ENCODE results near the gene SHC1. TPM values are rescaled to one million over a fixed set of nuclear protein-coding genes. Genes with fewer than 3 reads are reported as not detected.

The SHC1 gene
- polyA plus RNA-seq, 3 donors = 26.7 to 70.6 (median 31.5) TPM

- TF ChIP-seq CTCF (IDR thresholded peaks at IDR 0.05) = no peak
- H3K4me1 Mint-ChIP-seq = peaks cover 37% of the 10 kb centered on the region
Measured at GRCh38 chr1:154960446-154961136, 10.0 kb downstream of the SHC1 start.

GRCh38 chr1:154959426-154959780, 11.1 kb downstream of the SHC1 start:
- H4K20me1 ChIP-seq (ENCODE audit: insufficient read depth, low read length) = peaks cover 34% of the 10 kb centered on the region
- H3K79me2 ChIP-seq (ENCODE audit: insufficient read depth, low read length) = peaks cover 49% of the 10 kb centered on the region
- peaks cover 0 to 3% (median 1%) of the 10 kb centered on the region in 3 donors for H3K27me3 Mint-ChIP-seq (ENCODE audit: low read depth in 3 of 3)
- H3K36me3 ChIP-seq (replicated peaks in 1 of 2; ENCODE audit: control insufficient read depth in 1 of 2, insufficient read depth in 2 of 2, low read length in 2 of 2) = peaks cover 27 to 34% of the 10 kb centered on the region in 2 donors
- WGBS (ENCODE audit: insufficient coverage) = 90% methylated on average over 2 of the region's 7 CpGs
- no peak overlapping the region for H3K27ac ChIP-seq (ENCODE audit: low read depth in 1 of 2, low read length in 2 of 2)
- H3K27ac Mint-ChIP-seq = peak overlapping the region in 3 of 7 donors; percentile 36 to 70 (median 50)
- no peak overlapping the region for H3K4me2 ChIP-seq (replicated peaks; ENCODE audit: extremely low read depth, low read length, poor library complexity, severe bottlenecking)
- intact Hi-C loops (cut with micrococcal nuclease) = no loop called here
- H3K4me1 ChIP-seq (ENCODE audit: control insufficient read depth in 1 of 2, insufficient read depth in 2 of 2, low read length in 2 of 2) = peaks cover 38 to 55% of the 10 kb centered on the region in 2 donors
- no peaks in the 10 kb centered on the region for H3K9me3 ChIP-seq (replicated peaks in 1 of 2; ENCODE audit: control insufficient read depth in 1 of 2, insufficient read depth in 1 of 2, low read length in 2 of 2)
- H2AFZ ChIP-seq (ENCODE audit: insufficient read depth, low read depth, low read length, poor library complexity, severe bottlenecking) = no peak overlapping the region
- no peaks in the 10 kb centered on the region for H3K9me3 Mint-ChIP-seq
- H3K4me3 Mint-ChIP-seq = no peak overlapping the region
- H3K9ac ChIP-seq (ENCODE audit: insufficient read depth, low read length, poor library complexity, severe bottlenecking) = no peak overlapping the region
- TF ChIP-seq CTCF (IDR thresholded peaks at IDR 0.05) = no peak
- H3K27me3 ChIP-seq (ENCODE audit: control insufficient read depth in 2 of 2, insufficient read depth in 2 of 2, low read length in 2 of 2) = no peaks in the 10 kb centered on the region
- H3K4me1 Mint-ChIP-seq = peaks cover 49% of the 10 kb centered on the region
- H3K36me3 Mint-ChIP-seq = peaks cover 18 to 26% of the 10 kb centered on the region in 2 donors
- no peak for DNase-seq
- H3K4me3 ChIP-seq (replicated peaks in 1 of 3; ENCODE audit: low read depth in 2 of 3, low read length in 3 of 3) = no peak overlapping the region

More at GRCh38 chr1:154960446-154961136, 10.0 kb downstream of the SHC1 start:
- peak overlapping the region; percentile 73 to 95 (median 93) for H3K4me3 ChIP-seq (replicated peaks in 1 of 3; ENCODE audit: low read depth in 2 of 3, low read length in 3 of 3)
- H3K27me3 ChIP-seq (ENCODE audit: control insufficient read depth in 2 of 2, insufficient read depth in 2 of 2, low read length in 2 of 2) = no peaks in the 10 kb centered on the region
- H3K9ac ChIP-seq (ENCODE audit: insufficient read depth, low read length, poor library complexity, severe bottlenecking) = peak overlapping the region; percentile 89
- no peaks in the 10 kb centered on the region for H3K9me3 ChIP-seq (replicated peaks in 1 of 2; ENCODE audit: control insufficient read depth in 1 of 2, insufficient read depth in 1 of 2, low read length in 2 of 2)
- peaks cover 26 to 43% of the 10 kb centered on the region in 2 donors for H3K4me1 ChIP-seq (ENCODE audit: control insufficient read depth in 1 of 2, insufficient read depth in 2 of 2, low read length in 2 of 2)
- intact Hi-C loops (cut with micrococcal nuclease) = loop anchor here (5.0 kb wide), 2 partner anchors 42 to 57 kb away; partner anchors contain the start of gene ZBTB7B (in 2 of the 2)
- 20% methylated on average over 1 of the region's 10 CpGs for WGBS (ENCODE audit: insufficient coverage)
- peak overlapping the region; percentile 88 for H2AFZ ChIP-seq (ENCODE audit: insufficient read depth, low read depth, low read length, poor library complexity, severe bottlenecking)
- Mint-ChIP-seq H3K27ac (peak overlapping the region; percentile 73 to 92 (median 84)), H3K27me3 (ENCODE audit: low read depth in 3 of 3) (peaks cover 0 to 4% (median 3%) of the 10 kb centered on the region in 3 donors), H3K9me3 (no peaks in the 10 kb centered on the region), H3K4me3 (peak overlapping the region; percentile 81 to 90), H3K36me3 (peaks cover 29 to 38% of the 10 kb centered on the region in 2 donors)
- H3K4me2 ChIP-seq (replicated peaks; ENCODE audit: extremely low read depth, low read length, poor library complexity, severe bottlenecking) = peak overlapping the region; percentile 93
- peak overlapping the region in 1 of 2 donors; percentile 90 for H3K27ac ChIP-seq (ENCODE audit: low read depth in 1 of 2, low read length in 2 of 2)
- peaks cover 38% of the 10 kb centered on the region for H3K79me2 ChIP-seq (ENCODE audit: insufficient read depth, low read length)
- H4K20me1 ChIP-seq (ENCODE audit: insufficient read depth, low read length) = peaks cover 37% of the 10 kb centered on the region
- DNase-seq = no peak
- peaks cover 39 to 46% of the 10 kb centered on the region in 2 donors for H3K36me3 ChIP-seq (replicated peaks in 1 of 2; ENCODE audit: control insufficient read depth in 1 of 2, insufficient read depth in 2 of 2, low read length in 2 of 2)

Data from CD14-positive monocyte (primary cell).